D721Med (cell line): ENCODE data around the gene TDRD9.

Experiments used
- DNase-seq: peaks from one replicate; pipeline ENCODE4 v3.0.0; 2011; ENCODE audit warnings: low spot score; ENCODE audit not compliant: insufficient read length
- FAIRE-seq: peaks from 2 replicates; lab custom pipeline; 2011; peaks lifted over from hg19 to GRCh38; lab: Jason Lieb, UNC
- CTCF ChIP-seq: IDR thresholded peaks from 2 replicates; pipeline ENCODE4 v1.5.1; 2012; ENCODE audit warnings: mild to moderate bottlenecking, control low read depth; ENCODE audit not compliant: insufficient read depth; ENCODE audit errors: missing control alignments

The TDRD9 gene

GRCh38 chr14:103927566-103927965, 690 bp upstream of the TDRD9 start:
- no peak for DNase-seq
- no peak for TF ChIP-seq CTCF
- FAIRE-seq, result no peak

- FAIRE-seq, result no peak
- TF ChIP-seq CTCF, result no peak
- DNase-seq, result no peak
Observed at GRCh38 chr14:103930051-103930604, 1.9 kb downstream of the TDRD9 start.

GRCh38 chr14:103931422-103931821, 3.2 kb downstream of the TDRD9 start:
- DNase-seq (no peak), FAIRE-seq (no peak)
- TF ChIP-seq CTCF, result no peak

GRCh38 chr14:103932791-103933490, 4.7 kb downstream of the TDRD9 start:
- no peak for DNase-seq

GRCh38 chr14:103935102-103935501, 6.8 kb downstream of the TDRD9 start:
- FAIRE-seq (no peak), DNase-seq (no peak)
- no peak for TF ChIP-seq CTCF

More at GRCh38 chr14:103932791-103933490, 4.7 kb downstream of the TDRD9 start:
- TF ChIP-seq CTCF, result no peak
- FAIRE-seq, result peak; percentile 84

GRCh38 chr14:103941462-103941861, 13.2 kb downstream of the TDRD9 start:
- no peak for TF ChIP-seq CTCF
- FAIRE-seq, result no peak

GRCh38 chr14:103941973-103942736, 13.9 kb downstream of the TDRD9 start, which contains the start of gene RD3L:
RD3L (minus strand) TSS chr14:103942529; CDS start chr14:103941695, 834 bp downstream.
- DNase-seq, result no peak
- FAIRE-seq, result peak; percentile 64
- TF ChIP-seq CTCF, result no peak

More at GRCh38 chr14:103941462-103941861, 13.2 kb downstream of the TDRD9 start:
- DNase-seq, result no peak
